ENCODE results near the gene LTC4S. TPM values are rescaled to one million over a fixed set of nuclear protein-coding genes. Genes with fewer than 3 reads are reported as not detected.

The LTC4S gene
- total RNA-seq, 1 donor from 2014 or later: 2.6 TPM

DNA sequence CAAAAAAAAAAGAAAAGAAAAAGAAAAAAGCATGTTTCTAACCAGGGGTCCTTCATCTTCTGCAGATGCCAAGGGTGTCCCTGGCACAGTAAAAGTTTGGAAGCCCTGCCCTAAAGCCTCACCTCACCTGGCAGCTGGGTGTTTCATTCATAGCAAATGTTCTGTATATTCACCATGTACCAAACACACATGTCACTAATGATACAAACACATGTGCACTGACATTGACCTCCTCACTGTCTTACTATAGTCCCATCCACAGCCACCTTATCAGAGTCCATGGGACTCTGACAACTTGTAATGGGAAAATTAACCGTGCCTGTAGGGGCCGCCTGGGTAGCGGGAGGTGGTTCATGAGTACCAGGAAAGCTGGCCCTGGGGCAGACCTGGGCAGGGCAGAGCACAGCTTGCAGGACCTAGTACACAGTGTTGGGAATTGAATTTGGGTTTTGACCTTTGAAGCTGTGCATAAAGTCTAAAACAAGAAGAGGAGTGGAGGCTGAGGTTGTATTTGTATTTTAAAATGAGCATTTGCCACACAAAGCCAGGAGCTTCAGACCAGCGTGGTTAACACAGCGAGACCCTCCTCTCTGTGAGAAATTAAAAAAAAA is 19.3 kb downstream of the LTC4S start:
- POLR2A ChIA-PET: interaction anchor here (0.6 to 0.8 kb wide), 2 partner anchors 9 to 17 kb away, joined by 4 to 8 read pairs; no protein-coding TSS in a partner anchor
- H3K36me3 Mint-ChIP-seq (ENCODE audit: low read depth): peaks cover 12% of the 10 kb centered on the region
- intact Hi-C loops (cut with micrococcal nuclease): no loop called here
- CTCF ChIA-PET: interaction anchor here (1.4 kb wide), 1 partner anchor 11 kb away, joined by 4 read pairs; no protein-coding TSS in a partner anchor
- peaks cover 18% of the 10 kb centered on the region for H3K4me1 Mint-ChIP-seq
- H3K9me3 Mint-ChIP-seq: no peaks in the 10 kb centered on the region
- ATAC-seq (ENCODE audit: low read depth) (no peak), DNase-seq (no peak)
- no peak overlapping the region for H3K27ac Mint-ChIP-seq
- TF ChIP-seq, protein P1, sequence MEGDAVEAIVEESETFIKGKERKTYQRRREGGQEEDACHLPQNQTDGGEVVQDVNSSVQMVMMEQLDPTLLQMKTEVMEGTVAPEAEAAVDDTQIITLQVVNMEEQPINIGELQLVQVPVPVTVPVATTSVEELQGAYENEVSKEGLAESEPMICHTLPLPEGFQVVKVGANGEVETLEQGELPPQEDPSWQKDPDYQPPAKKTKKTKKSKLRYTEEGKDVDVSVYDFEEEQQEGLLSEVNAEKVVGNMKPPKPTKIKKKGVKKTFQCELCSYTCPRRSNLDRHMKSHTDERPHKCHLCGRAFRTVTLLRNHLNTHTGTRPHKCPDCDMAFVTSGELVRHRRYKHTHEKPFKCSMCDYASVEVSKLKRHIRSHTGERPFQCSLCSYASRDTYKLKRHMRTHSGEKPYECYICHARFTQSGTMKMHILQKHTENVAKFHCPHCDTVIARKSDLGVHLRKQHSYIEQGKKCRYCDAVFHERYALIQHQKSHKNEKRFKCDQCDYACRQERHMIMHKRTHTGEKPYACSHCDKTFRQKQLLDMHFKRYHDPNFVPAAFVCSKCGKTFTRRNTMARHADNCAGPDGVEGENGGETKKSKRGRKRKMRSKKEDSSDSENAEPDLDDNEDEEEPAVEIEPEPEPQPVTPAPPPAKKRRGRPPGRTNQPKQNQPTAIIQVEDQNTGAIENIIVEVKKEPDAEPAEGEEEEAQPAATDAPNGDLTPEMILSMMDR (IDR thresholded peaks at IDR 0.05): no peak
- H3K4me3 Mint-ChIP-seq: no peak overlapping the region
- H3K27me3 Mint-ChIP-seq: no peaks in the 10 kb centered on the region

DNA sequence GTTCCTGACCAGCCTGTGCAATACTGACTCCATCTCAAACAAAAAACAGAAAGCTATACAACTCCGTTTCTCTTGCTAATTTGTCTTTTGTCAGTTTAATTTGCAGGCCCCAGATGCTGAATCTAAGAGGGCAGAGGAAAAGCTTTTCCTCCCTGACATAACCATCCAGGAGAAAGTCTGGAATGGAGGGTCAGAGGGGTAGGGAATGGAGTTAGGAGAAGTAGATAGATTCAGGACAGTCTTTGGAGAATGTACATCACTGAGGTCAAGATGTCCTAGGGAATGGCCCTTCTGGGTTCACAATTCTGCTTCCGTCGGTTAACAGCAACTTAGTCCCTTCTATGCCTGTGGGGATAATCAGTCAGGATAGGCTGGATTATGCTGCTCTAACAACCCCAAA is 20.3 kb downstream of the LTC4S start:
- Mint-ChIP-seq H3K9me3 (no peaks in the 10 kb centered on the region), H3K36me3 (ENCODE audit: low read depth) (peaks cover 12% of the 10 kb centered on the region), H3K27me3 (no peaks in the 10 kb centered on the region), H3K4me1 (peaks cover 25% of the 10 kb centered on the region), H3K4me3 (no peak overlapping the region), H3K27ac (no peak overlapping the region)
- ATAC-seq (ENCODE audit: low read depth) (no peak), DNase-seq (no peak)
- intact Hi-C loops (cut with micrococcal nuclease): no loop called here
- POLR2A ChIA-PET: interaction anchor here (0.5 kb wide), 1 partner anchor 84 kb away, joined by 7 read pairs; no protein-coding TSS in a partner anchor
- CTCF ChIA-PET: interaction anchor here (1.4 kb wide), 1 partner anchor 12 kb away, joined by 4 read pairs; no protein-coding TSS in a partner anchor
- TF ChIP-seq, protein P1 (IDR thresholded peaks at IDR 0.05): no peak

DNA sequence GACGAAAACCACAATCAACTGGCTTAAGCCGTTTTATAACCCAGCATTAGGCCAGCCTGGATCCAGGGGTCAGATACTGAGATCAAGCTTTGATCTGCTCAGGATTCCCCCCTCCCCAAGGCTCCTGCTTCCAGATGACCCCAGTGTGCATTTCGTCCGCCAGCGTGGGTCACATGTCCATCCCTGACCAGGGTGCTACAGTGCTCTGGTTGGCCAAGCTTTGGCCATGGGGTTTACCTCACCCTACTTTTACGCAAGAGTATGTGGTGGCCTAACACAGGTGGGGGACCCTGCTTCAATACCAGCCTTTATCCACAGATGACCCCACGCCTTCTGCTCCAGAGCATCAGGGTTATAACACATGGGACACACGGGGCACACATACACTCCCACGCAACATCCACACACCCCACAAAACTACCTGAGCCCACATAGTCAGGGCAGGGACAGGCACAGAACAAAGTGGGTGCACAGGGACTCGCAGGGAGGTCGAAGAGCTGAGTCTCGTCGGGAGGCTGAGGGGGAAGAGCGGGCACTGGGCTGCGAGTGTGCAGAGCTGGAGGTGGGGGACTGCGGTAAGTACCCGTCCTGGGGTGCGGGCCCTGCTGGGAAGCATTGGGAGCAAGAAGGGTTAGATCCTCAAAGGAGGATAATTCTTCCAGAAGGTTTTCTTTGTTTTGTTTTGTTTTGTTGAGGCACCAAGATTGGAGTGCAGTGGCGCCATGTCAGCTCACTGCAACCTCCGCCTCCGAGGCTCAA is 21.9 kb downstream of the LTC4S start:
- H3K27ac Mint-ChIP-seq: no peak overlapping the region
- intact Hi-C loops (cut with micrococcal nuclease): no loop called here
- TF ChIP-seq, protein P1 (IDR thresholded peaks at IDR 0.05): no peak
- H3K36me3 Mint-ChIP-seq (ENCODE audit: low read depth): peaks cover 12% of the 10 kb centered on the region
- peaks cover 38% of the 10 kb centered on the region for H3K4me1 Mint-ChIP-seq
- POLR2A ChIA-PET: interaction anchor here (5.2 kb wide), 1 partner anchor 9 kb away, joined by 58 read pairs; the partner anchor contains the start of gene MGAT4B
- no peaks in the 10 kb centered on the region for H3K9me3 Mint-ChIP-seq
- CTCF ChIA-PET: no interaction called here
- ATAC-seq (ENCODE audit: low read depth) (no peak), DNase-seq (no peak)
- H3K27me3 Mint-ChIP-seq: no peaks in the 10 kb centered on the region
- peak overlapping the region; percentile 13 for H3K4me3 Mint-ChIP-seq

DNA sequence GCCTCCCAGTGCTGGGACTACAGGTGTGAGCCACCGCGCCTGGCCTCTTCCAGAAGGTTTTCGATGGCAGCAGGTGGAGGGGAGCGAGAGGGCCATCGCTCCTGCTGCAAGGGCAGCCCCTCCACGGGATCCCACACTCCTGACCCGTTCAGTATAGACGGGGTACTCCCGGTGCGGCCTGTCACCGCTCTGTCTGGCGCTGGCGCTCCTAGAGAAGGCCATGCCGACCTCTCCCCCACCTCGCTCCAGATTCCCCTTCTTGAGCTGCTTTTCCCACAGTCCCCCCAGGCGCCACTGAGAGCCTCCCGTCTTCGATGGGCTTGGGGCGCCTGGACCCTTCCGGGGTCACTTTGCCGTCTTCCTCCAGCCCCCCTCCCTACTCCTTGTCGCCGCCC is 22.6 kb downstream of the LTC4S start:
- TF ChIP-seq, protein P1 (IDR thresholded peaks at IDR 0.05): no peak
- H3K27ac Mint-ChIP-seq: no peak overlapping the region
- ATAC-seq (ENCODE audit: low read depth) (no peak), DNase-seq (no peak)
- H3K9me3 Mint-ChIP-seq: no peaks in the 10 kb centered on the region
- H3K27me3 Mint-ChIP-seq: no peaks in the 10 kb centered on the region
- H3K4me3 Mint-ChIP-seq: peak overlapping the region; percentile 38
- H3K4me1 Mint-ChIP-seq: peaks cover 38% of the 10 kb centered on the region
- H3K36me3 Mint-ChIP-seq (ENCODE audit: low read depth): peaks cover 13% of the 10 kb centered on the region
- intact Hi-C loops (cut with micrococcal nuclease): no loop called here
- CTCF ChIA-PET: no interaction called here
- POLR2A ChIA-PET: interaction anchor here (5.2 kb wide), 1 partner anchor 10 kb away, joined by 58 read pairs; the partner anchor contains the start of gene MGAT4B
